ENCODE data around the gene CCDC88A. TPM values are rescaled to one million over a fixed set of nuclear protein-coding genes. Genes with fewer than 3 reads are reported as not detected.

CCDC88A gene
- total RNA-seq, 1 experiment from 2014 or later, result 27.2 TPM

- Histone ChIP-seq H2AFZ (ENCODE audit: low read depth, low read length, poor library complexity, severe bottlenecking) (no peak overlapping the region), H3K27me3 (ENCODE audit: insufficient read depth, low read length) (no peaks in the 10 kb centered on the region), H3K4me2 (ENCODE audit: low read length) (no peak overlapping the region), H4K20me1 (ENCODE audit: insufficient read depth) (no peaks in the 10 kb centered on the region), H3K27ac (ENCODE audit: low read depth, low read length) (no peak overlapping the region), H3K9me2 (ENCODE audit: insufficient read depth) (no peaks in the 10 kb centered on the region), H3K9ac (ENCODE audit: low read length) (no peak overlapping the region), H3K9me3 (ENCODE audit: control insufficient read depth in 1 of 2, insufficient read depth in 1 of 2, low read depth in 1 of 2, low read length in 2 of 2) (no peaks in the 10 kb centered on the region), H3K36me3 (ENCODE audit: control insufficient read depth in 1 of 2, insufficient read depth in 2 of 2, low read length in 2 of 2) (no peaks in the 10 kb centered on the region), H3K79me2 (ENCODE audit: insufficient read depth, low read length) (no peaks in the 10 kb centered on the region), H3K4me1 (ENCODE audit: control insufficient read depth in 1 of 2, insufficient read depth in 2 of 2, low read length in 2 of 2) (no peaks in the 10 kb centered on the region), H3K4me3 (replicated peaks in 1 of 2; ENCODE audit: low read depth in 1 of 2, low read length in 2 of 2) (no peak overlapping the region)
- intact Hi-C loops (cut with micrococcal nuclease), result no loop called here
- ChIA-PET POLR2A (no interaction called here), CTCF (no interaction called here), RAD21 (ENCODE audit: low non-redundant PET in 1 of 2, low total read pairs in 2 of 2, uncharacterized antibody in 2 of 2, unreplicated experiment in 2 of 2) (no interaction called here)
- TF ChIP-seq JUND (IDR thresholded peaks at IDR 0.05) (no peak), YY1 (IDR thresholded peaks at IDR 0.05; ENCODE audit: extremely low read depth, insufficient replicate concordance, low read depth, low read length) (no peak), RAD21 (IDR thresholded peaks at IDR 0.05; ENCODE audit: low read depth) (no peak), ELF1 (IDR thresholded peaks at IDR 0.05; ENCODE audit: borderline replicate concordance, low read depth) (no peak), TCF7L2 (IDR thresholded peaks at IDR 0.05; ENCODE audit: borderline replicate concordance, extremely low read depth, insufficient read depth, insufficient read length) (no peak), ZNF274 (IDR thresholded peaks at IDR 0.05; ENCODE audit: low read depth, low read length) (no peak), MAX (IDR thresholded peaks at IDR 0.05) (no peak), ATF3 (IDR thresholded peaks at IDR 0.05) (no peak), SRF (IDR thresholded peaks at IDR 0.05; ENCODE audit: low read depth) (no peak), SIN3A (IDR thresholded peaks at IDR 0.05; ENCODE audit: low read depth) (no peak), EZH2 (IDR thresholded peaks at IDR 0.05) (no peak), CTCF (IDR thresholded peaks at IDR 0.05 in 2 of 3, conservative IDR thresholded peaks at IDR 0.05 in 1 of 3; ENCODE audit: borderline replicate concordance in 1 of 3, insufficient read depth in 1 of 3, low read depth in 2 of 3, low read length in 2 of 3) (no peak), POLR2AphosphoS5 (IDR thresholded peaks at IDR 0.05; ENCODE audit: low read depth, low read length) (no peak), ZBTB33 (IDR thresholded peaks at IDR 0.05; ENCODE audit: extremely low read depth, insufficient replicate concordance, low read length) (no peak), POLR2A (IDR thresholded peaks at IDR 0.05; ENCODE audit: borderline replicate concordance, extremely low read depth, insufficient read depth, insufficient read length) (no peak), EZH2phosphoT487 (IDR thresholded peaks at IDR 0.05; ENCODE audit: borderline replicate concordance) (no peak), CEBPB (IDR thresholded peaks at IDR 0.05; ENCODE audit: low read depth) (no peak), ZFX (IDR thresholded peaks at IDR 0.05) (no peak), FOSL1 (IDR thresholded peaks at IDR 0.05; ENCODE audit: low read depth) (no peak)
- no TSS peak for BruUV-seq (replicated peaks)
- ATAC-seq (no peak), DNase-seq (ENCODE audit: low read depth, low spot score) (no peak)
Measured at GRCh38 chr2:55460562-55460961, 40.9 kb upstream of the CCDC88A start.

Measured in HCT116 (cell line).